GM10266 (cell line): ENCODE measurements around the gene AMBP.
"Not testable (repeated sequence)": the region's sequence is repeated elsewhere in the genome, so short reads cannot be mapped to it uniquely, and the experiment has no call there.

ENCODE experiments used
- DNase-seq: peaks from one replicate; pipeline ENCODE4 v3.0.0; 2012; ENCODE audit errors: extremely low spot score
- TF ChIP-seq, protein P1 (sequence below): IDR thresholded peaks from 2 replicates; pipeline ENCODE4 v1.5.1; 2012; ENCODE audit warnings: mild to moderate bottlenecking, low read depth; ENCODE audit not compliant: control insufficient read depth, insufficient read depth; ENCODE audit errors: missing control alignments

The AMBP gene

DNA sequence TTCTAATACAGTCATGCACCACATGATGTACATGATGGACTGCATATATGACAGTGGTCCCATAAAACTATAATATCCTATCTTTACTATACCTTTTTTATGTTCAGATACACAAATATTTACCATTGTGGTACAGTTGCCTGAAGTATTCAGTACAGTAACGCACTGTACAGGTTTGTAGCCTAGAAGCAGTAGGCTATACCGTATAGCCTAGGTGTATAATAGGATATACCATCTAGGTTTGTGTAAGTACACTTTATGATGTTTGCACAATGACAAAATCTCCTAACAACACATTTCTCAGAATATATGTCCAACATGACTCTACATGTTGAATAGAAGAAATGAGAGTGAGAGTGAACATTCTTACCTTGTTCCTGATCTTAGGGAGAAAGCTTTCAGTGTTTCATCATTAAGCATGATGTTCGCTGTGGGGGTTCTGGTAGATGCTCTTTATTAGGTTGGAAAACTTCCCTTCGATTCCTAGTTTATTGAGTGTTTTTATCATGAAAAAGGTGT lies 31.8 kb downstream of the AMBP start:
- DNase-seq = no peak
- TF ChIP-seq, protein P1, sequence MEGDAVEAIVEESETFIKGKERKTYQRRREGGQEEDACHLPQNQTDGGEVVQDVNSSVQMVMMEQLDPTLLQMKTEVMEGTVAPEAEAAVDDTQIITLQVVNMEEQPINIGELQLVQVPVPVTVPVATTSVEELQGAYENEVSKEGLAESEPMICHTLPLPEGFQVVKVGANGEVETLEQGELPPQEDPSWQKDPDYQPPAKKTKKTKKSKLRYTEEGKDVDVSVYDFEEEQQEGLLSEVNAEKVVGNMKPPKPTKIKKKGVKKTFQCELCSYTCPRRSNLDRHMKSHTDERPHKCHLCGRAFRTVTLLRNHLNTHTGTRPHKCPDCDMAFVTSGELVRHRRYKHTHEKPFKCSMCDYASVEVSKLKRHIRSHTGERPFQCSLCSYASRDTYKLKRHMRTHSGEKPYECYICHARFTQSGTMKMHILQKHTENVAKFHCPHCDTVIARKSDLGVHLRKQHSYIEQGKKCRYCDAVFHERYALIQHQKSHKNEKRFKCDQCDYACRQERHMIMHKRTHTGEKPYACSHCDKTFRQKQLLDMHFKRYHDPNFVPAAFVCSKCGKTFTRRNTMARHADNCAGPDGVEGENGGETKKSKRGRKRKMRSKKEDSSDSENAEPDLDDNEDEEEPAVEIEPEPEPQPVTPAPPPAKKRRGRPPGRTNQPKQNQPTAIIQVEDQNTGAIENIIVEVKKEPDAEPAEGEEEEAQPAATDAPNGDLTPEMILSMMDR = no peak

DNA sequence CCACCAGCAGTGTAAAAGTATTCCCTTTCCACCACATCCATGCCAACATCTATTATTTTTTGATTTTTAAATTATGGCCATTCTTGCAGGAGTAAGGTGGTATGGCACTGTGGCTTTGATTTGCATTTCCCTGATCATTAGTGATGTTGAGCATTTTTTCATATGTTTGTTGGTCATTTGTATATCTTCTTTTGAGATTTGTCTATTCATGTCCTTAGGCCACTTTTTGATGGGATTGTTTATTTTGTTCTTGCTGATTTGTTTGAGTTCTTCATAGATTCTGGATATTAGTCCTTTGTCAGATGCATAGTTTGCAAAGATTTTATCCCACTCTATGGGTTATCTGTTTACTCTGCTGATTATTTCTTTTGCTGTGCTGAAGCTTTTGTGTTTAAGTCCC lies 34.4 kb downstream of the AMBP start:
- DNase-seq = not testable (repeated sequence)

DNA sequence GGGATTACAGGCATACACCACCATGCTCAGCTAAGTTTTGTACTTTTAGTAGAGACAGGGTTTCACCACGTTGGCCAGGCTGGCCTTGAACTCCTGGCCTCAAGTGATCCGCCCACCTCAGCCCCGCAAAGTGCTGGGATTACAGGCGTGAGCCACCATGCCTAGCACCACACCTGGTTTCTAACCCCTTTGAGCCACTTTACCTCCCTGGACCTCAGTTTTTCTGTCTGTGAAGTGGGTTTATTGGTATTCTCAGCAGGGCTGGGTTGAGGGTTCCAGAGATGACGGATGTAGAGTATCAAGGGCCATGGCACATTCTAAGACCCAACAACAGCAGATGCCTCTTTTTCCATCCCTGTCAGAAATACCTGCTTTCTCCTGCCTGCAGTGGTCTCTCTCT lies 38.6 kb downstream of the AMBP start:
- no peak for DNase-seq
- TF ChIP-seq, protein P1 = no peak

DNA sequence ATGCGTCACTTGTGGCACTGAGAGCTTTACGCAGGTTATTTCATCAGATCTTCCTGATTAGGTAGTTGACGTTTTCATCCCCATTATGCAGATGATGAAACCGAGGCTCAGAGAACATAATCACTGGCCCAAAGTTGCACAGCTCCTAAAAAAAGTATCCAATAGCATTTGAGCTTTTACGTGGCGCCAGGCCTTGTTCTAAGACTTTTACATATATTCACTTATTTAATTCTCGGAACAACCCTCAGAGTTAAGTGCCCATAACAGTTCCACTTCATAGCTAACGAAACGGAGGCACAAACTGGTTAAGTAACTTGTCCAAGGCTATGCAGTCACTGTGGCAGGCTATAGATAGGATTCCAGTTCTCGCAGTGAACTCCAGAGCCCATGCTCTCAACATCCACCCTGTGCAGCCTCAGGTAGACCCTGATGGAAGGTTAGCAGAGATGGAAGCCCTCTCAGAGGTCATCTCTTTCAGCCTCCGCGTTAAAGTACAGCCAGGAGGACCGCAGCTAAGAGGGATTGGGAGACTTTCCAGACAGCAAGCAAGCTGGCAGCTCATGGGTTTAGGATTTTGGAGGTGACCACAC lies 39.3 kb downstream of the AMBP start:
- no peak for DNase-seq
- TF ChIP-seq, protein P1 = no peak

DNA sequence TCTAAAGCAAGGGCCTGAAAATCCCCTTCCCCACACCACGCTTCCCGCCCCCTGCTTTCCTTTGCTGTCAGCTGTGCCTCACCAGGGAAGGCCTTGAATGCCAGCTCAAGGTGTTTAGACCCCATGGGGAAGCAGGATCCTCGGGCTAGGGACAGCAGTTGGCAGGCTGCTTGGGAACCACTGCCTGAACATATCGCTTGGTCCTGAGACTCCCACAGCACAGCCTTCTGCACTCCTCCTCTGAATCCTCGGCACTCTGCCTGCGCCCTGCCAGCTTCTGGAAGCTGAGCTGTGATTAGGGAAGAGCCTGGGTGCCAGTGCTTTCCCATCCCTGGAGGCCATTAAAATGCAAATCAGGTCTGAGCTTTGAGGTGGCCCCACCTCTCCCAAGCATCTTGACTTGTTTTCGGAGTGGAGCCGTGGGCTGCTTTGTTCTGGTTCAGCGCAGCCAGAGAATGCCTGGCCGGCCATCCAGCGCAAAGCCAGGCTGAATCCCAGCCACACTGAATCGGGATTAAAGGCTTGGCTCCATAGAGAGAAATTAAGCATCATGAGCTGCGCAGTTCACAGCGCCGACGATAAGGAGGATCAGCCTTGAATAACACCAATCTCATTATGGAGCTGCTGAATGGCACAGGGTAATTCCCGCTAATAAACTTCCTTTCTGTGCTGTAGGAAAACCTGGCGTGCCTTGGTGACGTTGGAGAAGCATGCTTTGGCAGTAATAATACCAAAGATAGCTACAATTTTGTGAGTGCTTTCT lies 40.0 kb downstream of the AMBP start:
- TF ChIP-seq, protein P1 = no peak
- DNase-seq = no peak

DNA sequence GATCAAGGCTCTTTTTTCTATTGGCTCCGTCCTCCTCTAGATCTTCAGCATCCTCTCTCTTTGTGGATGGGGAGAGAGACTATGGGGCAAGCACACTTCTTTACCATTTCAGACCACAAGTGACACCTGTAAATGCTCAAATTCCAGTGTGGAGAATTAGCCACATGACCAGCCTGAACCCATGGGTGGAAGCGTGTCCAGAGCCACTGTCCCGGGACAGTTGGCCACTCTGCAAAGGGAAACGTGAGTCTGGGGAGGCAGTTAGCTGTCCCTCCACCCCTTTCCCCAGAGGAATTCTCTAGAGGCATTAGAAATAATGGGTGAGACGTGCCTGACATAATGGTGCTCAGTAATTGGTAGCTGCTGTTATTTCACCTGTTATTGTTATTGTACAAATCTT lies 40.9 kb downstream of the AMBP start:
- DNase-seq = no peak
- TF ChIP-seq, protein P1 = no peak

DNA sequence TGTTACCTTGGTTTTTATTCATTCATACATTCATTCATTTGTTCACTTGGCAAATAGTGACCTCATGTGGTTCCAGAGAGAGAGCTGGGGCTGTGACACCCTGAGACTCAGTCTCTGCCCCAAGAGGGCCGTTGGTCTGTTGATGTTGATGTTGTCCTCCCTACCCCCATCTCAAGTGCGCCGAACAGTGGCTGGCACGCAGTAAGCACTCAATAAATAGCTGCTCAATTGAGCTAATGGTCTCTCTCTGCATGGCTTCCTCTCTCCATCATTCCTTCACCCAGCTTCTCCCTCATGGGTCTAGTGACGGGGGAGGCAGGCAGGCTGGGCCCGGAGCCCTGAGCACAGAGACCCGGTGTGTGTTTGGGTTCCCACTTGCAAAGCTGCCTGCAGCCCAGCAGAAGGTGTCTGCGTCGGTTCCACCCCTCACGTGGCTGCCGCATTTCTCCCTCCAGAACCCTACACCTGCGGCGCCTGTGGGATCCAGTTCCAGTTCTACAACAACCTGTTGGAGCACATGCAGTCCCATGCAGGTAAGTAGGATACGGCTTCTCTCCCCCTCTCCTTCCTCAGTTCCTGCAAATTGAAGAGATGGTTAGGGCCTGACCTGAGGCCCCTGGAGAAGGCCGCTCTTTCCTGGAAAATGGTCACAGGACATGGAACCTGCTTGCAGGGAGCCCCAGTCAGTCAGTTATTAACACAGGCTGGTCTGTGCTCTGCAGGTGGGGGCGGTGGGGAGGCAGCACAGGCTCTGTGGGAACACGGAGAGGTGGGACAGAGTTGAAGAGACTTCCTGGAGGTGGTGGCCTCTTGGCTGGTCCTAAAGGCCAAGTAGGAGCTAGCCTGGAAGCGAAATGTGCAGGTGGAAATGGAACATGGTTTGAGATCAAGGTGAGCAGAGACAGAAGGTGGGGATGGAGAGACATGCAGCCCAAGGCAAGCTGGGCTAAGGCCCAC lies 42.0 kb downstream of the AMBP start:
- TF ChIP-seq, protein P1 = no peak
- DNase-seq = no peak
